Measurements from ENCODE around the gene PAX2.

PAX2 gene

GRCh38 chr10:100793055-100793454 lies 47.7 kb downstream of the PAX2 start:
- Histone ChIP-seq H2AFZ (ENCODE audit: low read length) (no peak overlapping the region), H3F3A (ENCODE audit: insufficient read depth, low read length) (no peaks in the 10 kb centered on the region), H3K4me1 (ENCODE audit: low read length) (no peaks in the 10 kb centered on the region), H3K9me3 (replicated peaks; ENCODE audit: insufficient read depth, low read length) (no peaks in the 10 kb centered on the region), H4K20me1 (ENCODE audit: insufficient read depth, low read length) (no peaks in the 10 kb centered on the region), H3K27ac (ENCODE audit: low read length) (no peak overlapping the region), H3K79me2 (ENCODE audit: low read length) (no peaks in the 10 kb centered on the region), H3K9ac (ENCODE audit: low read length) (no peak overlapping the region), H3K9me2 (replicated peaks; ENCODE audit: insufficient read depth, low read length) (no peaks in the 10 kb centered on the region), H3K36me3 (replicated peaks; ENCODE audit: insufficient read depth, low read length) (no peaks in the 10 kb centered on the region), H3K4me2 (ENCODE audit: low read depth, low read length) (no peak overlapping the region), H3K4me3 (ENCODE audit: low read length) (no peak overlapping the region), H3K27me3 (replicated peaks; ENCODE audit: insufficient read depth, low read length) (peaks cover 61% of the 10 kb centered on the region)
- TF ChIP-seq EZH2 (optimal IDR thresholded peaks at IDR 0.05; ENCODE audit: low read depth, low read length) (no peak), EZH2phosphoT487 (IDR thresholded peaks at IDR 0.05; ENCODE audit: low read length) (no peak)
- TF ChIP-seq, protein P1, sequence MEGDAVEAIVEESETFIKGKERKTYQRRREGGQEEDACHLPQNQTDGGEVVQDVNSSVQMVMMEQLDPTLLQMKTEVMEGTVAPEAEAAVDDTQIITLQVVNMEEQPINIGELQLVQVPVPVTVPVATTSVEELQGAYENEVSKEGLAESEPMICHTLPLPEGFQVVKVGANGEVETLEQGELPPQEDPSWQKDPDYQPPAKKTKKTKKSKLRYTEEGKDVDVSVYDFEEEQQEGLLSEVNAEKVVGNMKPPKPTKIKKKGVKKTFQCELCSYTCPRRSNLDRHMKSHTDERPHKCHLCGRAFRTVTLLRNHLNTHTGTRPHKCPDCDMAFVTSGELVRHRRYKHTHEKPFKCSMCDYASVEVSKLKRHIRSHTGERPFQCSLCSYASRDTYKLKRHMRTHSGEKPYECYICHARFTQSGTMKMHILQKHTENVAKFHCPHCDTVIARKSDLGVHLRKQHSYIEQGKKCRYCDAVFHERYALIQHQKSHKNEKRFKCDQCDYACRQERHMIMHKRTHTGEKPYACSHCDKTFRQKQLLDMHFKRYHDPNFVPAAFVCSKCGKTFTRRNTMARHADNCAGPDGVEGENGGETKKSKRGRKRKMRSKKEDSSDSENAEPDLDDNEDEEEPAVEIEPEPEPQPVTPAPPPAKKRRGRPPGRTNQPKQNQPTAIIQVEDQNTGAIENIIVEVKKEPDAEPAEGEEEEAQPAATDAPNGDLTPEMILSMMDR (IDR thresholded peaks at IDR 0.05; ENCODE audit: low read length), result no peak
- no peak for DNase-seq

DNA sequence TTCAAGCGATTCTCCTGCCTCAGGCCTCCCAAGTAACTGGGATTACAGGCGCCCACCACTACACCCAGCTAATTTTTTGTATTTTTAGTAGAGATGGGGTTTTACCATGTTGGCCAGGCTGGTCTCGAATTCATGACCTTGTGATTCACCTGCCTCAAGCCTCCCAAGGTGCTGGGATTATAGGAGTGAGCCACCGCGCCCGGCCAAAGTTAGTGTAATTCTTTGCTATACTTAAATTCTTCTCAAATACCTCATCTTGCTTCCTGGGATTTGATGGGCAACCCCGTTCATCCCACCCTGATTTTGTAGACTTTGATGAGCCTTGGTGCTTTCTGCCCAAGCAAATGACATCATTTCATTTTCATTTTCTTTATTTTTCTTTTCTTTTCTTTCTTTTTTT lies 54.5 kb downstream of the PAX2 start:
- Histone ChIP-seq H4K20me1 (ENCODE audit: insufficient read depth, low read length) (no peaks in the 10 kb centered on the region), H3K4me2 (ENCODE audit: low read depth, low read length) (no peak overlapping the region), H3K4me1 (ENCODE audit: low read length) (no peaks in the 10 kb centered on the region), H3K4me3 (ENCODE audit: low read length) (no peak overlapping the region), H3K27me3 (replicated peaks; ENCODE audit: insufficient read depth, low read length) (peaks cover 61% of the 10 kb centered on the region), H3K9ac (ENCODE audit: low read length) (no peak overlapping the region), H3K79me2 (ENCODE audit: low read length) (no peaks in the 10 kb centered on the region), H3K9me3 (replicated peaks; ENCODE audit: insufficient read depth, low read length) (no peaks in the 10 kb centered on the region), H3F3A (ENCODE audit: insufficient read depth, low read length) (no peaks in the 10 kb centered on the region), H3K36me3 (replicated peaks; ENCODE audit: insufficient read depth, low read length) (no peaks in the 10 kb centered on the region), H3K27ac (ENCODE audit: low read length) (no peak overlapping the region), H3K9me2 (replicated peaks; ENCODE audit: insufficient read depth, low read length) (no peaks in the 10 kb centered on the region), H2AFZ (ENCODE audit: low read length) (no peak overlapping the region)
- no peak for DNase-seq
- TF ChIP-seq, protein P1 (IDR thresholded peaks at IDR 0.05; ENCODE audit: low read length), result no peak
- TF ChIP-seq EZH2 (optimal IDR thresholded peaks at IDR 0.05; ENCODE audit: low read depth, low read length), result no peak
- no peak for TF ChIP-seq EZH2phosphoT487 (IDR thresholded peaks at IDR 0.05; ENCODE audit: low read length)

GRCh38 chr10:100800931-100801330 lies 55.5 kb downstream of the PAX2 start:
- Histone ChIP-seq H3K9me2 (replicated peaks; ENCODE audit: insufficient read depth, low read length) (no peaks in the 10 kb centered on the region), H3K27me3 (replicated peaks; ENCODE audit: insufficient read depth, low read length) (peaks cover 66% of the 10 kb centered on the region), H4K20me1 (ENCODE audit: insufficient read depth, low read length) (no peaks in the 10 kb centered on the region), H2AFZ (ENCODE audit: low read length) (no peak overlapping the region), H3K4me2 (ENCODE audit: low read depth, low read length) (no peak overlapping the region), H3K27ac (ENCODE audit: low read length) (no peak overlapping the region), H3K4me1 (ENCODE audit: low read length) (no peaks in the 10 kb centered on the region), H3K4me3 (ENCODE audit: low read length) (no peak overlapping the region), H3K9ac (ENCODE audit: low read length) (no peak overlapping the region), H3K36me3 (replicated peaks; ENCODE audit: insufficient read depth, low read length) (no peaks in the 10 kb centered on the region), H3K79me2 (ENCODE audit: low read length) (no peaks in the 10 kb centered on the region), H3K9me3 (replicated peaks; ENCODE audit: insufficient read depth, low read length) (no peaks in the 10 kb centered on the region), H3F3A (ENCODE audit: insufficient read depth, low read length) (no peaks in the 10 kb centered on the region)
- TF ChIP-seq, protein P1 (IDR thresholded peaks at IDR 0.05; ENCODE audit: low read length), result no peak
- DNase-seq, result no peak
